Fibroblast of skin of back (primary cell): ENCODE results near the gene TMC3.
A peak's percentile ranks its signal among the peaks of the same experiment; 100 is the strongest.

Source experiments
- DNase-seq: peaks from one replicate; pipeline ENCODE4 v3.0.0-alpha.2; 2013

The TMC3 gene

DNA sequence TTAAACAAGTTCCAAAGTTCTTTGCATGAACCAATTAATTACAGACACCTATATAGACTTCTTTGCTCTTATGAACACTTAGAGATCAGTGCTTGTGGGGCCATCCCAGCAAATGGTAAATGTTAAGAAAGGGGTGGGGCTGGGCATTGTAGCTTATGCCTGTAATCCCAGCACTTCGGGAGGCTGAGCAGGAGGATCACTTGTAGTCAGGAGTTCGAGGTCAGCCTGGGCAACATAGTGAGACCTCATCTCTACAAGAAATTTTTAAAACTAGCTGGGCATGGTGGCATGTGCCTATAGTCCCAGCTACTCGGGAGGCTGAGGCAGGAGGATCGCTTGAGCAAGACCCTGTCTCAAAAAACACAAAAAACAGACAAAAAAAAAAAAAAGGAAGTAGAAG is 30.6 kb downstream of the TMC3 start:
- DNase-seq: no peak

DNA sequence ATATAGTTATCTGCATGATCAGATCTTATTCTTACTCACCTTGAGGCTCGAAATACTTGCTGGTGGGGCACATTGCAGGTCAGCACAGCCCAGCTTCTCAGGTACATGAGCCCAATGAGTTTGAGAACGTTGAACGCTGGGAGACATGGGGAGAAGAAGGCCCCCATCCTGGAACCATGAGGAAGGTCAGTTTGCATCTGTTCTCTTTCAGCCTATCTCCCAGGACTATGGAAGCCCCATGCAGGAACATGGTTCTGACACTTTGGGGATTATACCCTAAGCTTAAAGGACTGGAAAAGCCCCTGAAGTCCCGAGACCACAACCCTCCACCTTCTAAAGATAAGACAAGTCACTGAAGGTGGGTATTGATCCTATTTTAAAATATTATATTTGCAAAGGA is 32.7 kb downstream of the TMC3 start:
- no peak for DNase-seq

DNA sequence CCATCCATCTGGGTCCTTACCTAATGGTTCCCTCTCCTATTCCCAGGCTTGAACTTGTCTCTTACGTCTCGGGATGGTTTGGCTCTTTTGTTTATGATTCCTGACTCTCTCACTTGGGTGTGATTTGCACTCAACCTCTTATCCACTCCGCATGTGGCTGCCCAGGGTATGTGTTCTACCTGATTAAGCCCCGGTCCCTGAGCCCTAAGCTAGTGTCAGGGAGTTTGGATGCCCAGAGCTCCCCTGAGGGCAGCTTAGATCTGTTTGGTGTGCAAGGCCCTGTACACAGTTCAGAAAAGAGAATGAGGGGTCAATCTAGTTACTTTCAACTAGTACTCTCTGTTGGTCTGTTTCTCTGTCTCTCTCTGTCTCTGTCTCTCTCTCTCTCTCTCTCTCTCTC is 34.2 kb downstream of the TMC3 start:
- DNase-seq: no peak

DNA sequence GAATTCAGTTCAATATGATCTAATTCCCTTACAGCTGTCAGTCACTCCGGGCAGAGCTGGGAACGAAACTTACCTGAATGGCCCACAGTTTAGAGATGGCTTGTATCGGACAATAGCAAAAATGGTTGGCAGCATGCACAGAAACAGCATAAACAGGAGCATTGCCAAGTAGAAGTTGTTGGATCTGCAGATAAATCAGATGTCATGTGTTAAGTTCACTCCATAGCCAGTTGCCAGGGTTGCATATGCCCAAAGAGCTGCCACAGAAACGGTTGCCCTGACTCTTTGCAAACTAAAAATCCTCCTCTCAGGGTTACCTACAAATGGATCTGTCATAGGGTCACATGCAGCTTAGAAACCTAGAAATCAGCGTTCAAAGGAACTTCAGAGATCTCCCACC is 34.7 kb downstream of the TMC3 start:
- DNase-seq: no peak

DNA sequence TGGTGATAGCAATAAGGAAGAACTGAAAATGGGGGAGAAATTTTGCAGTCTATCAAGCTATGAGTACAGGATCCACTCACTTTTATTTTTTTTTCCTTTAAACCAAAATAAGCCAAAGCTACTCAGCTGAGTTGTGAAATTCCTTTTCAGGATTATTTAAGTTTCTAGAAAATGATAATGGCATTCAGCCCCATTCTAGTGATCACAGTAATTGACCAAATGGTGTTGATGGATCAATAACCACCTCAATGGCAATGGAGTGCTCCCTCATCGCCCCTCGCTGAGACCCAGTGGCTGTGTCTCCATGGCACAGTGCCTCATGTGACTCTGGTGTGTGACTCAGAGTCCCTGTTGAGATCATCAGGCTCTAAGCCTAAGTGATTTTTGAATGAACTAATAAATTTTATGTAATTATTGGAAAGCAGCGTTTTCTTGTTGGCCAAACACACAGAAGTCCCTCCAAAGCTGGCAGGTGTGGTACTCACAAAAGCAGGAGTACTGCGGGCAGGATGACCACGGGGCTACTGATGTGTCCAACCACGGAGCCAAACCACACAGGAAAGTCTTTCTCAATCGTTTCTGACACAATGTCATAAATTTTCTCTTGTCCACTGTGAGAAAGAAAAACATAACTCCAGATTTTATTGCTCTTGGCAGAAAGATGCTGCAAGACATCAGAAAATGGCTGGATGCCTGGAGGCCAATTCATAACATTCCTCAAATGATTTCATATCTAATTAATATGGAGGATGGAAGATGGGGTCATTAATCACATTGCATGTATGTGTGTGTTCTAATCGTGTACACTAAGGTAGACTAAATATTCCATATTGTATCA is 35.6 kb downstream of the TMC3 start:
- DNase-seq: peak; percentile 94

DNA sequence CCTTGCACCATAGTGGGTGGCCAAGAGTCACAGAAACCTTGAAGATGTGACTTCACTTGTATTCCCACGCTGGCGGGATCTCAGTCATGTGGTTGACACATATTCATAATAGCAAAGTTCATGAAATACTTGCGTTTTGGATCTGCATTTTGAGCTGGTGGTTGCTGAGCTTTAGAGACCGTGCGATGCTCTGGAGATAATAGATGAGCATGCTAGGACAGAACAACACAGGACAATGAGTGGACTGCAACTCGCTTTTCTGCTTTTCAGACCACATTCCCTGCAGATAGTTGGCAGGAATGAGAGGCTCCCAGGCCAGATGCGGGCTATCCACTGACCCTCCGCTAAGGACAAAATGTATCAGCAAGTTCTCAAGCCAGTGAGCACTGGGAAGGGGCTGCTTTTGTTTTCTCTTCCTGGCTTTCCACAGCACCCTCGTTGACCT is 36.3 kb downstream of the TMC3 start:
- DNase-seq: peak; percentile 15

DNA sequence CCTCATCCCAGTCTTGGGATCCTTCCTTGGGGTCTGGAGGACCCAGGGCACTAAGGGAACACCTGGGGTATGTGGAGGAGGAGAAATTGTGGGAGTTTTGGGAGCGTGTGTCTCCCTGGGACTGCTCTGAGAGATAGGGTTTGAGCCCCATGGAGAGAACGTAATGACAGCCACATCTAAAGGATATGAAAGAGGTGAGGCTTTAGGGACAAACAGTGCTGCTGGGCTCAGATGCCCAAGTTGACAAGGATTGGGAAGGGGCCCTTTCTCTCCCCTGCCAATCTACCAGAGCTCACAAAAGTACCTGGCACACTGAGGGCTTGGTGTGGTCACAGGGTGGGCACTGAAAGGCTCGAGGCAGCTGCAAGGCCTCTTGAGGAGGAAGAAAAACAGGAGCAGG is 36.8 kb downstream of the TMC3 start:
- DNase-seq: no peak

DNA sequence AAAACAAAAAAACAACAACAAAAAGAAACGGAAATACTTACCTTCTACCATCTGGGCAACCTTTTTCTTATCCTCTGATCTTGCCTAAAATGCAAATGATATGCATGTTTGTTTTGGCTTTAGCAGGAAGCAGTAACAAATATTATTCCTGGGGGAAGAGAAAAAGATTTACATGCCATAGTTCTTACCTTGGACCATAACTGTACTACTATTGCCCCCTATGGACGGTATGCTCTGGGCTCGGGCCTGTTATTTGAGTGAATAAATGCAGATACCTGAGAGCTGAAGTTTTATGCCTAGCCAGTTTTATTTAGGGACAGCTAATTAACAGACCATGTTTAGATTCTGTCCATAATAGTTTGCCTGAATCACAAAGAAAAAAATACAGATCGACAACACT is 37.4 kb downstream of the TMC3 start:
- peak; percentile 34 for DNase-seq

DNA sequence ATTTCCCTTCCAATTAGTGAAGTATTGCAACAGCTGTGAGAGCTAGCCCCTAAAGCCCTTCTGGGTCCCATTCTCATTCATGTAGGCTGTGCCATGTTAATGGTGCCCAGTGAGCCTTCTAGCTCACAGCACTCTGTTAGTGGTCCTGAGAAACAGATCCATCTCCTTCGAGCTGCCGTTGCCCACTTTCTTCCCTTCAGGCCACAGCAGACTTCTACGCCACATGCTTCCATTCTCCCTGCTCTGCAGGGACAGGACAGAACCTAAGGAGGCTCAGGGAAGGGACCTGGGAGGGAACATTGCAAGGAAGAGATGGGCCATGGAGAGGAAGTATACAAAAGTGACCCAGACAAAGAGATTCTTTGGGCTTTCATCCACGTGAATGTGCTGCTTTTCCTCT is 38.4 kb downstream of the TMC3 start:
- DNase-seq: no peak

DNA sequence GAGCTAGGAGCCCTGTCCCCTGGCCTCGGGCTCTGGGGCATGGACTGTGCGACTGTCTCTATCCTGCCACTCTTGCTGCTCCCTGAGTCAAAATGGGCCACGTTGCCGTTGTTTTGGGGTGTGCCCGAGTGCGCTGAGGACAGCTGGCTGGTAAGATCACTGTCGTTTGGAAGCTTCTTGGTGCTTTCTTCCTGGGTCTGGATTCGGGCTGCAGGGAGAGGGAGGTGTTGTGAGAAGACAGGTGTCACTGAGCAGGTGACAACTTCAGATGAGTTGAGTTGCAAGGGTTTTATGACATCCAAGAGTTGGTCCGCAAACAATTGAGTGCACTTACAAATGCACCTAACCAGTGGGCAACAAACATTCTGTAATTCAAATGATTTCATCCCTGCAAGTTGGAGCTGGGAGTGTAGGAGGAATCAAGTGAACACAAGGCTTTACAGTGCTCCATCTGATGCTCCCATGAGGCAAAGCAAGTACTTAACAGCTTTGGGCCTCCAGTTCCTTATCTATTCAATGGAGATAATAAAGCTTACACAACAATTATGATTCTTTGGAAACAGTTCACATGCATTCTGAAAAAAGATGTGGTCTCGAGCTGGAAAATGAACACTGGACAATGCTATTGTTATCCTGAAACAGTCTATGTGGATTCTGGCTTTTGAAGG is 39.1 kb downstream of the TMC3 start:
- DNase-seq: no peak

DNA sequence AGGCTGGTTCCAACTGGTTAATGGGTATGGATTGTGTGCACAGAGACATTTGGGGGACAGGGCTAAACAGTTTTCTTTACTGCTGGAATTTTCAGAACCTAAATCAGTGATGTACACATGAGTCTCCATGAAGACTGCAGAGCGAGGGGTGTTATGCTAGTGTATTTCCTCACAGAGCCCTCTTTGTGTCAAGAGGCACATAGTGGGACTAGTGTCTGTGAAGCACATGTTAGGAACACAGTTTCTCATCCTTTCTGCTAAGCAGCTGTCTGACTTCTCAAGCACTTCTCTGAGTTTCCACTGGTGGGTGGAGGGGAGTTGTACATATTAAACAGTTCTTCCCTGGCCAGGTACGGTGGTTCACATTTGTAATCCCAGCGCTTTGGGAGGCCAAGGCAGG is 40.6 kb downstream of the TMC3 start:
- no peak for DNase-seq

DNA sequence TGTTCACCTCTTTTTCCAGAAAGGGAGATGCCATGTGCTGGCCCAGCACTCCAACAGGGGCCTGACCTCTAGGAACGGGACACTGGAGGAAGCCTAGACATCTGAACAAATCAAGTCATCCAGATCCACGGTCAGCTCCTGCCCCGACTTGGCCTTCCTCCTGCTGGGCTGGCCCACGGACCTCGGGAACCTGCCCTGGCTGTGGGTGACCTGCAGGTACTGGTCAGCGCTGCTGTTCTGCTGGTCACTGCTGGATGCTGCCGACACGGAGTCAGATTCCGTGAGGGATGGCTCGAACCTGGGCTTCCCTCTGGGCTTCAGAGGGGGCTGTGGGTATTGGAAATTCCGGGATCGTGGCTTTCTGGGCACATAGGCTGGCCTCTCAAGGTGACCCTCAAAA is 41.7 kb downstream of the TMC3 start:
- no peak for DNase-seq

DNA sequence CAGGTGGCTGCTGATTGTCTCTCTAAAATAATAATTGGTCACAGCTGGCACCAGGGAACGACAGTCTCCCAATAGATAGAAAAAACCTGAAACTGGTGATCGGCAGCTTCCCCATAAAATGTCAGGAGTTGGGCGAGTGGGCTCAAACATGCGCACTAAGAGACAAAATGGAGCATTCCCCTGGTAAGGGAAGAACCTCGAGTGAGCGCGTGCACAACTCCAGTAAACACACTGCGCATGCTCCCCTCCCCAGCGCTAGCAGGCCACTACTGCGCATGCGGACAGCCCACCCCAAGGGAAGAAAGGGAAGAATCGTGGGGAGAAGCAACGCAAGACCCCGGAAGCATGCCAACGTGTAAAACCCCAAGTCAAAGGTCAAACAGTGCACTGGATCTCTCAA is 42.4 kb downstream of the TMC3 start:
- DNase-seq: no peak

DNA sequence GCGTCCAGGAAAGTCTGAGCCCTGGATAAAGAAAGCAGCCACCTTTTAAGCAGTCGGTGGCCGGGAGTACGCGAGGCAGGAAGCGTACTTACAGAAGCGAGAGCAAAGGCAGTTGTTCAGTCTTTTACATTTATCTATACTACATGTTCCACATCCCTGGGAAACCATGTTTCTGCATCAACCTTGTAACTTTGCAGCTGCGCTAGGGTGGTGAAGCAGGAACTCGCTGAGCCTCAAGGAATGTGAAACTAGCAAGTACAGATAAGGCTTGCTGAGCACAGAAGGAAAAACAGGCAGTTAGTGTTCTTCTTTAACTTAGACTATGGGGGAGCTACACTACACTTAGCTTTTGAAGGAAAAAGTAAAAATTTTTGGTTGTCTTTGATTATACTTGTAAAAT is 42.9 kb downstream of the TMC3 start:
- peak; percentile 30 for DNase-seq

DNA sequence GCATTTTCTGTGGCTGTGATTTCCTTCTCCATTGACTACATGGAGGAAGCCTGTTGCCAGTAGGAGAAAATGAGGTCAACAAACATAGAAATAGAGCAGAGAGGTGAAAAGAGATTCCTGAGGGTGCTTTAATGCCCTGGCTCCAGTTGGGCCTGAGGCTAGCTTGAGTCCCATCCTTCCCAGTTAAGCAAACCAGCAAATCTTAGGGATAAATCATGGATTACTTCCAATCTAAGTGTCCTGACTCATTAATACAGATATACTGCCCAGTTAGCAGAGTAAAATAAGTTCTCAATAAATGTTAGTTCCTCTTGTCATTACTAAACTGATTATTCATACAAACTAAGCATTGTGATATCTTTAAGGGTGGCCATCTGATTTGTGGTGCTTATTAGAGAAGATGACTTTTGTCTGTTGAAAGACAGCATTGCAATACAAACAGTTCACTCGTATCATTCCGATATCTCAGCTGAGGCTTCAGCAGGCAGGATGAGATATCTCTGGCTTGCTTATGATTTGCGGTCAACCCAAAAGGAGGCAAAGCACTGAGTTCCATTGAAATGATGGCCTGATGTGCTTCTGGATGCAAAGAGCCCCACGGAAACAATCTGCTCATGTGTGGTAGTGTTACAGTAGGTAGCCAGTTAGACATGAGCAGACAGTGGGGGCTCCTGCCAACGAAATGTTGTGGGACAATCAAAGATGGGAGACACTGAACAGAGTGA is 43.5 kb downstream of the TMC3 start:
- no peak for DNase-seq

DNA sequence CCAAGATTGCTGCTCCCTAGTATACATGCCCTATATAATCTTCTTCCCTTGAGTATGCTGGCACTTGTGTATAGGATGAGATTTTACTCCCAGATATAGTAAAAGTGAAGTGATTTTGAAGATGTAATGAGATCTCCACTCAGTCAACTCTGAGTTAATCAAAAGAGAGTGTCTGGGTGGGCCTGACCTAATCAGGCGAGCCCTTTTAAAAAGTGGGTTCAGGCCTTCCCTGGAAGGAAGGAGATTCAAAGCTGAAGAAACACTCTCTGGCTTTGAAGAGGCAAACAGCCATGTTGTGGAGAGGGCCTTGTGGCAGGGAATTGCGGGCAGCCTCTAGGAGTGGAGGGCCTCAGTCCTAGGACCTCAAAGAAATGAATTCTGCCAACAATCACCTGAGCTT is 44.6 kb downstream of the TMC3 start:
- DNase-seq: no peak

DNA sequence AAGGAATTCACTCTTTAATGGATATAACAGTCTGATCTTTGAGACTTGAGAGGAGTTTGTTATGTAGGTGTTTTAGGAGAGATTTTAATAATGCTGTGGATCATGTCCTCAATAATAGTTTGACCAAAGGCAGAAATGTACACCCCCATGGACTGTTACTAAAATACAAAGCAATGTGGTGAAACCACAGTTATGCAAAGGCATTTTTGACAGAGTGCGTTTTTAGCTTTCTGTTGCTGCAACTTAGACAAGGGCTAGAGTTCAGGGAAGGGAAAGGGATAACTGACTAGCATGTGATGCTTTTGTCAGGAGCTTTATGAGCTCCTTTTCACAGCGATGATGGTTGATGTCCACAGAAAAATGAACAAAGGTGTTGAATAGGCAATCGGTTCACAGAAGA is 46.5 kb downstream of the TMC3 start:
- peak; percentile 92 for DNase-seq

DNA sequence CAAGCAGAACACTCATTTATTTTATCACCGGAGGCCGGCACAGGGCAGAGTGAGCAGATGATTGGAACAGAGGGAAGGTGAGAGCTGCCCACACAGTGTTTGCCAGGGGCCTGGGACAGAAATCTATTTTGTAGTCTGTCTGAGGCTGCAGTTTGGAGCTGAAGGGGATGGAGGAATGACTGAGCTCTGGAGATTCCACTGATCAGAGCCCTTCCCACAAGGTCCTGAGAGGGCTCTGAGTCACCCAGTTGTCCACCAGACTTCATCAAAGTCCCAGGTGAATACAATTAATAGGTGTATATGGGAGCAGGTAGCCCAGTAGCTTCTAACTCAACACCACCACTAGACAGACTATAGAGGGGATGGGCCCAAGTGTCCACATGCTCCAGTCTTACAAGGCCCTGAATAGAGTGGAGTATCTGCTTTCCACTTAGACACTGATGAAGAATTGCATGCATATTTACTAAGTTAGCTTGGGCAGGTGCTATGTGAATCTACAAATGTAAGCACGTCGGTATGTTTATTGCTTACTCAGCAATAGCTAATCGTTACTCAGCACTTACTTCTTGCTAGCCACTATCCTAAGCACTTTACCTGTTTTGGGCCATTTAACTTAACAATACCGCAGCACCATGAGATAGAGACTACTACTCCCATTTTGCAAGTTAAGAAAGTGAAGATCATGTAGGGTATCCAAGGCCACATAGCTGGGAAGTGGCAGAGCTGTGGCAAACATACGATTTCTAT is 47.4 kb downstream of the TMC3 start:
- DNase-seq: peak; percentile 24

DNA sequence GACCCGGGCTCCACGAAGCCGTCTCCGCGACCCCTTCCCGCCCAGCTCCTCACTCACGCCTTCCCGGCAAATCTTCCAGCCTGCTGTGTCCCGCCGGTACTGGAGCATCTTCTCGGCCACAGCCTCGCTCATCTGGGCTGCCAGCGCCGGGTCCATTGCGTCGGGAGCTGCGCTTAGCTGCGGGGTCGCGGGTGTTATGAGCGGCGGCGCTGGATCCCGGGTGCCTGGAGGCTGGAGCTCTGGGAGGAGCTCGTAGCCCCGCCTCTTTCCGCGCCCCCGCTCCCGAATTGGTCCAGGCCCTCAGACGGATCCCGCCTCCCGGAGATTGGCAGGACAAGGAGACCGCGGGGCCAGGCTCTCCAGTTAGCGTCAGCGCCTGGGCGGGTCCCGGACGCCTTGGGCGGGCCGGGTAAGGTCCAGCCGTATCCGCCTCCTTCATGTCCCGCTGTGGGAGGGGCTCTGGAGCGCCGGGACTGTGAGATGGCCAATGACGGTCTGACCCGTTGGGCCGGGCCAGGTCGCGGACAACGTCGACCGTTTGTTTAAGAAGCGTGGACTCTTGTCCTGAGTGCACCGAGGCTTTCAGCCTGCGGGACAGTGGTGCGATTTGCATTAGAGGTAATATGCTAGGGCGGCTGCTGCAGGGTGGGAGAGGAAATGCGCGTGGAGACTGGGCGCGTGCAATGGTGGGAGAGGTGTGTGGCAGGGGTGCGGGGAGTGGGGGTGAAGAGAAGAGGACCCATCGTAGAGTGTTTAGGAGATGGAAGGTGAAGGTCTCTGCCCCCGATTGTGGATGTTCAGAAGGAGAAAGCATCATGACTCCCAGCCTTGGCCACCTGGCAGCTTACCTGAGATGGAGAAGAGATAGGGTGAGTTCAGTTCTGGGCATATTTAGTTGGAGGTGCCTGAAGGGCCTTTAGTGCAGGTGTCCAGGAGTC is 49.8 kb downstream of the TMC3 start, which contains the start of gene STARD5:
STARD5 (minus strand) TSS at position 198 of the 938 bp plus-strand sequence; CDS start at position 156, 42 bp downstream.
- DNase-seq: peak; percentile 97

DNA sequence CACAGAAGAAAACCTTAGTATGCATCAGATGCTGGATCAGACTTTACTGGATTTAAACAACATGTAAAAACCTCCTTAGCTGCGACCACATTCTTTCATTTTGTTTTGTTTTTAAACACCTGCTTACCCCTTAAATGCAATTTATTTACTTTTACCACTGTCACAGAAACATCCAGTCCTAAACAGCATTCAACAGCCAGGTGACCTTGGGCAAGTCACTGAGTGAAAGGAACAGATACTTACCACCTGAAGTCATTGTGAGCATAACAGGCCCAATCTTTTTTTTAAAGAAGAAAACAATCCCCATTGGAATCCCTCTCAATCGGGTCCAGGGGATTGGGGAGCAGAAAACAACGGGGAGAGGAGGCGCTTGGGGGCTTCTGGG is 50.5 kb downstream of the TMC3 start:
- no peak for DNase-seq

DNA sequence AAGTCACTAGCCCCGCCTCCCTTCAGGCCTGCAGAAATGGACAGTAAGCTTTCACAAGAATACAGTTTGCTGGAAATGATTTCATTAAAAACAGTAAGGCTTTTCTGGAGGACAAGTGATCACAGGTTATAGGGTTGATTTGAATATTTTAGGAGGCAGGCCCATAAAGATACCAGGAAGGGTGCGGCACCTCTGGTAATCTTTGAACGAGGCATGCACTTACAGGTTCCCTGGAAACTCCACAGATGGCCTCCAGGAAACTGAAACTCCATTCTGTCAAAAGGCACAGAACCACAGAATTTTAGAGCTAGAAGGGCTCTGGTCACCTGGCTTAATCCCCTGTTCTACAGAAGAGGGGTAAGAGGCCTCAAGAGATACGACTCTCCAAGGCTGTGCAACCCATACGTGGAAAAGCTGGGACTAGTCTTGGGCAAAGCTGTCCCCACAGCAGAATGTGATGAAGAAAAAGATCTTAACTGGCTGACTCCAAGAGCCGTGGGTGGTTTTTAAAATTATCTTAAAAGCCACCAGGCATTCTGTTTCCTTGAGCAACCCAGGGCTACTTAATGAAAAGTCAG is 51.2 kb downstream of the TMC3 start:
- DNase-seq: no peak
